Measurements from ENCODE around the gene ABTB2. TPM values are rescaled to one million over a fixed set of nuclear protein-coding genes. Genes with fewer than 3 reads are reported as not detected.
"Not testable (repeated sequence)": the region's sequence is repeated elsewhere in the genome, so short reads cannot be mapped to it uniquely, and the experiment has no call there.

Gene ABTB2
- total RNA-seq, 1 donor from 2014 or later, result 12.1 TPM

DNA sequence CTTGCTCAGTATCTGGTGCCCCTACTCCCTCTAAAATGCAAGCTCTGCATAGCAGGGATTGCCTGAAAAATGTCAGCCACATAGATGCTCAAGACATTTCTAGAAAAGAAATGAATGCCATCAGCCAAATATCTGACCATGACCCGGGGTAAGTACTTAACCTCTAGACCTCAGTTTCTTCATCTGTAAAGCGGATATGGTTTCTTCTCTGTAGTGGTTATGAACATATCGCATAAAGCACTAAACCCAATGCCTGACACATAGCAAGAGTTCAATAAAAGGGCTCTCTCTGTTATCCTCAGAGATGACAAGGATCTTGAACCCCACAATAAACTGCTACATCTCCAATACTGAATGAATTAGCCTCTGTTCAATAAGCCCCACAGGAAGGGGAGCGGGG, 122.6 kb downstream of the ABTB2 start:
- intact Hi-C loops (cut with micrococcal nuclease), result no loop called here
- ATAC-seq, result no peak

DNA sequence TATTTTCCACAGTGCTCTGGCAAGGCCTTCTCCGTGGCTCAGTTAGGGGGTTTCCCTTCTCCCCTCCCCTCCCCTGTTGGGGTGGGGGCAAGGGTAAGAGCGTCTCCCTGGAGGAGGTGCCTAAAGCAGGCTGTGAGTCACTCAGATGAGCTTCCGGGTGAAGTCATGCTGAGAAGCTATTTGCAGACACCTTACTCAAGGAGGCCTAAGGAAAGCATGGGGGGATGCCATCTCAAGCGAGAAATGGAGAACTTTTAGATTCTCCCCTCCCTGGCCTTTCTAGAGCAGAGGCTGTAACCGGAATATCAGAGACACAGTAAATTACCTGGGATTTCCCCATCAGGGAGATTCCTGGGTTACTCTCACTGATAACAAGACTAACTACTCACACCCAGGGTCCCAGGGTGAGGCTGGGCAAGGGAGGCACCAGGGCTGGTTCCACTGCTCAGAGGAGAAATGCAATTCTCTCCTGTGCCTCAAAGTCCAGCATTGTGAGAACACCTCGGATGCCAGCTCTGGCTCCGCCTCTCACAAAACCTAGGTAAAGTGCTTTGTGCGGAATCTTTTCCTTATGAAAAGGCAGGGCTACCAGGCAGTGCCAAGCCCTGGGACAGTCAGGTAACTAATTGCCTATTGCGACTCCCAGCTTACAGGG, 123.6 kb downstream of the ABTB2 start:
- peak; percentile 38 for ATAC-seq
- intact Hi-C loops (cut with micrococcal nuclease), result no loop called here
- DNase-seq, result no peak

More for the DNA sequence above, 122.6 kb downstream of the ABTB2 start:
- DNase-seq, result no peak

DNA sequence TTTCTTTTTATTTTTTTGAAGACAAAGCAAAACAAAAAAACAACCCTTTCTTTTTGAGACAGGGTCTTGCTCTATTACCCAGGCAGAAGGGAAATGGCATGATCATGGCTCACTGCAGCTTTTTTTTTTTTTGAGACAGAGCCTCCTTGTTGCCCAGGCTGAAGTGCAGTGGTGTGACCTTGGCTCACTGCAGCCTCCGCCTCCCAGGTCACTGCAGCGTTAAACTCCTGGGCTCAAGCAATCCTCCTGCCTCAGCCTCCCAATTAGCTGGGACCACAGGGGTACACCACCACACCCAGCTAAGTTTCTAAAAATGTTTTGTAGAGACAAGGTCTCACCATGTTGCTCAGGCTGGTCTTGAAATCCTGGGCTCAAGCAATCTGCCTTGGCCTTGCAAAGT, 124.6 kb downstream of the ABTB2 start:
- no peak for DNase-seq
- intact Hi-C loops (cut with micrococcal nuclease), result no loop called here
- ATAC-seq, result no peak

DNA sequence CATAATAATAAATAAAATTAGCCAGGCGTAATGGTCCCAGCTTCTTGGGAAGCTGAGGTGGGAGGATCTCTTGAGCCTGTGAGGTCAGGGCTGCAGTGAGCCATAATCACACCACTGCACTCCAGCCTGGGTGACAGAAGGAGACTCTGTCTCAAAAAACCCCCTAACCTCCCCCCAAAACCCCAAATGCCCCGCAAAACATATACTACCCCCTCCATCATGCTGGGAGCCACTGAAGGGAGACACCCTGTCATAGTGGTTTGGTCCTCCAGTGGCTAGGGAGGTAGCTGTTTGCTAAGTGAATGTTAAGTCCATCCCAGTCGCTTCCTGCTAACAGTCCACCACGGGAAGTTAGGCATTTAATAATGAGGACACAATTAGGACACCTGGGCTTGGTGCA, 125.0 kb downstream of the ABTB2 start:
- DNase-seq (no peak), ATAC-seq (no peak)
- intact Hi-C loops (cut with micrococcal nuclease), result no loop called here

DNA sequence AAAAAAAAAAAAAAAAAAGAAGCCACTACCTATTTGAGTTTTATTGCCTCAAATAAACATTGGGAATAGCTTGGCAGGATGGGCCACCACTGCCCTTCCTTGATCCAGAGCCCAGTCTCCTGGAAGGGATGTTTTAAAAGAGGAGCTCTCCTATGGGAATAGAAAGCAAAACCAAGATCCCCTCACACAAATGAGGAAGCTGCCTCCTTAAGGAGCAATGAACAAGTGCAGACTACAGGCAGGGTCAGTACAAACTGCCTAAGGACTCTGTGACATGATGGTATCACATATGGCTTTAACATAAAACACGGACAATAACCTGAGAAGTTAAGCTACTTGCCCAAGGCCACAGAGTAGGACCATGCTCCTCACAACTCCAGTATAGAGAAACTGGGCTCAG, 131.6 kb downstream of the ABTB2 start:
- DNase-seq (no peak), ATAC-seq (no peak)
- intact Hi-C loops (cut with micrococcal nuclease), result no loop called here

DNA sequence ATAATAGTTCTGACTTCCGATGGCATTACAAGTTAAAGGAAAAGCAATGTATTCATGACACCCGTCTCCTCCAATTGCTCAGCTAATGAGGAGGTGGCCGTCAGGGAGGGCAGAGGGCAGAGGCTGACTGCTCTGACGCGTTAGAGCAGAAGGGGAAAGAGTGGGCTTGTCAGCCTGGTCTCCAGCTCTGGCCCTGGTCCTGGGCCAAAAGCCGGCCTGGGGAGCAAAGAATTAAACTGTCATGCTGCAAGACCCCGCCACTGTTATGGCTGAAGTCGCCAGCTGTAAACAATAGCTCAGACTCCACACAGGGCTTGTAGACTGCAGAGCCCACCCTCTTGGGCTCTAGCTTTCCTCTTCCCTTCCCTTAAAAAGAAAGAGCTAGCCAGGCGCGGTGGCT, 132.7 kb downstream of the ABTB2 start:
- DNase-seq, result no peak
- no peak for ATAC-seq
- intact Hi-C loops (cut with micrococcal nuclease), result no loop called here

DNA sequence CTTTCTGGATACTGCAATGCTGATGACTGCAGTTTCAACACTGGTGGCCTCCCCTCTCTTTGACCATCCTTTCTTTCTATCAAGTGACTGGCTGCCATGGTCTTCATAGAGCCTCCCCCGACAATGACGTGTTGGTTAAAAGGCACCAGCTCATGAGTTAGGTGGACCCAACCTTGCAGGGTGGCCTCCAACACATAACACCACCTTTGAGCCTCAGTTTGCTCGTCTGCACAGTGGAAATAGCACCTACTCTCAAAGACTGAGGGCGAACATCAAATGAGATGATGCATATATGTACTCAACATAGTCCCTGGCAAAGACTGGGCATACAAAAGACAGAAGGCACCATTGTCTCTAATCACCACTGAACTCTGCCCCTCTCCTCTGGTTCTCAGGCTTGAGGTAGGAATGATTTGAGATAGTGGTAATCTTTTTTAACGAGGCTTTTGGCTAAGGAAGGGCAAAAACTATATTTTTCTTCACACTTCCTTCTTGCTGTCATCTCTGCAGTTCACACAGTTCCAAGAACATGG, 133.3 kb downstream of the ABTB2 start:
- intact Hi-C loops (cut with micrococcal nuclease), result no loop called here
- DNase-seq (no peak), ATAC-seq (no peak)

DNA sequence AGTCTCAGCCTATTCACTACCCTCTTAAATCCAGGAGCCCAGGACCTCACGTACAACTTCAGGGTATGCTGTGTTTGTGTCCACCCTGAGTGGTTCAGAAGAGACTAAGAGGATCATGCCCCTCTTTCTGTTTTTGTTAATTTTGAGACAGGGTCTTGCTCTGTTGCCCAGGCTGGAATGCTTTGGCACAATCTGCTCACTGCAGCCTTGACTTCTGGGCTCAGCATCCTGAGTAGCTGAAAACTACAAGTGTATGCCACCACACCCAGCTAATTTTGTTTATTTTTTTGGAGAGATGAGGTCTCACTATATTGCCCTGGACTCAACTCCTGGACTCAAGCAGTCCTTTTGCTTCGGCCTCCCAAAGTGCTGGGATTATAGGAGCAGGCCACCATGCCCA, 133.9 kb downstream of the ABTB2 start:
- DNase-seq (no peak), ATAC-seq (no peak)
- intact Hi-C loops (cut with micrococcal nuclease), result no loop called here

DNA sequence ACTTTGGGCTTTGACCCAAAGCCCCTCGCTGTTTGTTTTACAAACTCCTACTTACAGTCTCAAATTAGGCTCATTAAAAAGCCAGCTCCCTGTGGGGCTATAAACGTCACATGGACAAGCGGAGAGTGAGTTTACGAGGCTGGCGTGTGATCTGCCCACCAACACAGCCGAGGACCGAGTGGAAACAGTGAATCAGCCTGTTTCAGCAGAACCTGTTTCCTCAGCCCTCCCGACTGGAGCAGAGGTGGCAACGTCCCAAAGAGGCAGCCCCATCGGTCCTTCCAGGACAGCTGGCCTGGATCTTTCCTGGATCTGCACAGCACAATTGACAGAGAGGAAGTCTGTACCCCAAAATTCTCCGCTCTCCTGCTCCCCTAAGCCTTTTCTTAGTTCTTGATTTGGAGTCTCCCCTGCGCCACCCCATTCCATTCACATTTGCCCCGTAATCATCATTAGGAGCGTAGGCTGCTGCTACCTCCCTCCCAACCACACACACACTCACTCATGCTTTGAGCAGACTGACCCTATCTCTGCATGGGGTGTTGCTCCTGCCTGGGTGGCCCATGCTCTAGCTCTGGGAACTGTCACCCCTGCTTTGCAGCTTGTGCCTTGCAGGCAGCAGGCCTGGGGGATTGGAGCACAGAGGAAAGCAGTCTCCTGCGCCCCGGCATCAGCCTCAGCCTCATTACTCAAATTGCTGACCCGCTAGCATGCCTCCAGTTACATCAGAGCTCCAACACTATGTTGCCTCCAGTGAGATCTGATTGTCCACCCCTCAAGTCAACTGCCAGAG, 134.6 kb downstream of the ABTB2 start:
- DNase-seq (peak; percentile 67), ATAC-seq (peak; percentile 70)
- intact Hi-C loops (cut with micrococcal nuclease), result no loop called here

DNA sequence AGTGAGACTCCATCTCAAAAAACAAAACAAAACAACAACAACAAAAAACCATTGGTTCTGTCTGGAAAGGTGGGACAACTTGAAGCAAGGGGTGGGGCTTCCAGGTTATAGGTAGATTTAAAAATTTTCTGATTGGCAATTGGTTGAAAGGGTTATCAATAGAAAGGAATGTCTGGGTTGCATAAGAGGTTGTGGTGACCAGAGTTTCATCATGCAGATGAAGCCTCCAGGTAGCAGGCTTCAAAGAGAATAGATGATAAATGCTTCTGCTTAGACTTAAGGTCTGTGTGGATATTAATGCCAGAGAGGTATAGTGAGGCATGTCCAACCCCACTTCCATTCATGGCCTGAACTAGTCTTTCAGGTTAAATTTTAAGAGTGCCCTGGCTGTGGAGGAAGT, 135.8 kb downstream of the ABTB2 start:
- DNase-seq, result no peak
- intact Hi-C loops (cut with micrococcal nuclease), result no loop called here
- ATAC-seq, result no peak

DNA sequence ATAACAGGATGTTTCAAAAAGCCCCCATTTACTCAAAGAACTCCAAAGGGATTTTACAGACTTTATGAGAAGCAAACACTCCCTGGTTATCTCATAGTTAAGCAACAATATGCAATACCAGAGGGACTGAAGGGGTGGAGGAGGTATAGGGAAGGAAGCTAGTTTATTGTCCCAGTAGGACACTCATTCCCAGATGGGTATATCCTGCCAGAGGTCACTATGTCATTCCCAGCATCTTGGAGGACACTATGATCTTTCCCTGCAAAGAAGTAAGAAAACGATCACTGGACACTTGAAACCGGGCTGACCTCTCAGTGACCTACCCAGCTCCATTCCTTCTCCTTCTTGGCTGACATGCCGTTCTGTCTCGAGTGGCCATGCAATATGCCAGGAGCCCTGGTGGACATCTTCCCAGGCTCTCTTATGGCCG, 137.9 kb downstream of the ABTB2 start:
- ATAC-seq (peak; percentile 83), DNase-seq (peak; percentile 51)
- intact Hi-C loops (cut with micrococcal nuclease), result no loop called here

DNA sequence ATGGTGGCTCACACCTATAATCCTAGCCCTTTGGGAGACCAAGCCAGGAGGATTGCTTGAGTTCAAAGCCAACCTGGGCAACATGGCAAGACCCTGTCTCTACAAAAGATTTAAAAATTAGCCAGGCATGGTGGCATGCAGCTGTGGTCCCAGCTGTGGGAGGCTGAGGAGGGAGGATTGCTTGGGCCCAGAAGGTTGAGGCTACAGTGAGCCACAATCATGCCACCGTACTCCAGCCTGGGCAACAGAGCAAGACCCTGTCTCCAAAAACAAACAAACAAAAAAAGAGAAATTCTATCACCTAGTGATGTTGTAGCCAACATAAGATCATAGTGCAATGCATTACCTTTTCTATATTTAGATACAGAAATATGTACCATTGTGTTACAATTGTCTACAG, 138.5 kb downstream of the ABTB2 start:
- ATAC-seq (no peak), DNase-seq (no peak)
- intact Hi-C loops (cut with micrococcal nuclease), result no loop called here

DNA sequence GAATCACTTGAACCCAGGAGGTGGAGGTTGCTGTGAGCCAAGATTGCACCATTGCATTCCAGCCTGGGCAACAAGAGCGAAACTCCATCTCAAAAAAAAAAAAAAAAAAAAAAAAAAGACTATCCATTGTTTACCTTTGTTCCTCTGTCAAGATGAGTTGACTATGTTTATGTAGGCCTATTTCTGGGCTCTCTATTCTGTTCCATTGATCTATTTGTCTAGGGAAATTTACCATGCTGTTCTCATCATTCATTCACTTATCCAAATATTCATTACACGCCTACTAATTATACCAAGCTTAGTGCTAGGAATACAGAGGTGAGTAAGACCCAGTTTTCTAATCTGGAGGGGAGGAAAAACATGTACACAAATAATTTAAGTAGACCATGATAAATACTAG, 139.1 kb downstream of the ABTB2 start:
- DNase-seq; intact Hi-C loops (cut with micrococcal nuclease); ATAC-seq: not testable (repeated sequence)

DNA sequence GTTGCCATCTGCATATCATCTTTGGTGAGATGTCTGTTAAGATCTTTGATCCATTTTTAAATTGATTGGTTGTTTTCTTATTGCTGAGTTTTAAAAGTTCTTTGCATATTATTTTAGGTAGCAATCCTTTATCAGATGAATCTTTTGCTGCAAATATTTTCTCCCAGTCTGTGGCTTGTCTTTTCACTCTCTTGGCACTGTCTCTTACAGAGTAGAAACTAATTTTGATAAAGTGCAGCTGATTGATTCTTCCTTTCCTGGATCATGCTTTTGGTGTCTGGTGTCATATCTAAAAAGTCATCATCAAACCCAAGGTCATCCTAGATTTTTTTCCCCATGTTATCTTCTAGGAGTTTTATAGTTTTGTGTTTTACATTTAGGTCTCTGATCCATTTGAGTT, 139.7 kb downstream of the ABTB2 start:
- ATAC-seq (no peak), DNase-seq (no peak)
- intact Hi-C loops (cut with micrococcal nuclease), result no loop called here

DNA sequence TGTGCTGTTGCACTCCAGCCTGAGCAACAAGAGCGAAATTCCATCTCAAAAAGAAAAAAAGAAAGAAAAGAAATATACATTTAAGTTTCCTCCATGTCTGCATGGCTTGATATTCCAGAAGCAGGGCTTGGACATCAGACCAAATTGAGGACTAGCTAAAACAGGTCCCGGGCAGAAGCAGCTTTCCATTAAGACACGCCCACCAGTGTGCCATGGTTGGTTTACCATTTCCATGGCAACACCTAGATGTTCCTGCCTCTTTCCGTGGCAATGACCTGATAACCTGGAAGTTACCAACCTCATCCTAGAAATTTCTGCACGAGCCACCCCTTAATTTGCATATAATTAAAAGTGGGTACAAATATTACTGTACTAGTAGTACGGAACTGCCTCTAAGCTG, 141.1 kb downstream of the ABTB2 start:
- intact Hi-C loops (cut with micrococcal nuclease), result no loop called here
- DNase-seq (no peak), ATAC-seq (no peak)

DNA sequence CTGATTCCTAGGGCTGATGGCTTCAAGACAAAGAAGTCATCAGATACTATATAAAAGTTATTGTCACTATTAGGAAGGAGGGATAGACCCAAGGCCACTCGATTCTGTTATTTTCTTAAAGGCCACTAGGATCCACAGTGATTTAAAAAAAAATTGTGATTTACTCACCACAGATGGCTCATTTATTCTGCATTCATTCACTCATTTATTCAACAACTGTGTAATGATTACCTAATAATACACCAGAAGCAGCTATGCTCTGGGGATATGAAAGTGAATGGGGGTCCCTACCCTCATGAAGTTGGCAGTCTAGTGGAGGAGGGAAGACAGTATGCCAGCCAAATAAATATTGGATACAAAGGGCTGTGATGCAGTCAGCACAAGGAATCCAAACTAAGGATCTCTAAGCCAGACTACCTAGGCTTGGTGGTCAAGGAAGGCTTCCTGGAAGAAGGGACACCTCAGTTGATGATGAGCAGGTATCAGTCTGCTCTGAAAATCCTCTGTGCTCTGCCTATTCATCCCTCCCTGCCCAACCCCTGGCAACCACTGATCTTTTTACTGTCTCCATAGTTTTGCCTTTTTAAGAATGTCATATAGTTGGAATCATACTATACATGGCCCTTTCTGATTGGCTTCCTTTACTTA, 141.9 kb downstream of the ABTB2 start:
- intact Hi-C loops (cut with micrococcal nuclease), result no loop called here
- DNase-seq, result no peak
- no peak for ATAC-seq

DNA sequence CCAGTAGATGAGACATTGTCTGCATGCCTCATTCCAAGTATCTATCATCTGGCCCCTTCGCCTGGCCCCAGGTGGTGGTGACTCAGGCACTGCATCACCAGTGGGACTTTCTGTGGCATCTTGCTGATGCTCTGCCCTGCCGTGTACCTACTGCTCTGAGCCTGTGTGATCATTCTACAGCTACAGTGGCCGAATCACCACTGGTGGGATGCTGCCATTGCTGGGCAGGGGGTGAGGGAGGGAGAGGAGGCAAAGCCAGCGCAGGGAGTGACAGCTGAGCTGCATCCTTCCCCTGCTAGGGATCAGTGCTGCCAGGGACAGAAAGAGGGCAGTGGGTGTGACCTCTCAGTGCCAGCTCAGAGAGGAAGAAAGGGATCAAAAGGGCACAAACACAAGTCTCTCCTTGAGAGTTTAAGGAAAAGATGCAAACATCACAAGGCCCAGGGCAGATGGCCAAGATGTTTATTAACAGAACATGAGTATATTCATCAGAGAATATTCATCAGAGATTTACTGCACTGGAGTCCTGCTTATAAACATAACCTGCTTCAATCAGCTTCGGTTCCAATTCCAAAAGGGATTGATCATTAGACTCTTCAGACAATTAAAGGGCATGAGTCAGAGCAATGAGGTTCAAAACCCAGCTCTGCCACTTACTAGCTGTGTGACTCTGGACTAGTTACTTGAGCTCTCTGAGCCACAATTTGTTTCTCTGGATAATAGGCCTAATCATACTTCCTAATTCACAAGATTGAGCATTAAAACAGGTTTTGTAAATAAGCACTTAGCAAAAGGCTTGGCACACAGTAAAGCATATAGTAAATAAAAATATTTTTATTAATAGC, 142.6 kb downstream of the ABTB2 start:
- intact Hi-C loops (cut with micrococcal nuclease), result no loop called here
- no peak for ATAC-seq
- no peak for DNase-seq

DNA sequence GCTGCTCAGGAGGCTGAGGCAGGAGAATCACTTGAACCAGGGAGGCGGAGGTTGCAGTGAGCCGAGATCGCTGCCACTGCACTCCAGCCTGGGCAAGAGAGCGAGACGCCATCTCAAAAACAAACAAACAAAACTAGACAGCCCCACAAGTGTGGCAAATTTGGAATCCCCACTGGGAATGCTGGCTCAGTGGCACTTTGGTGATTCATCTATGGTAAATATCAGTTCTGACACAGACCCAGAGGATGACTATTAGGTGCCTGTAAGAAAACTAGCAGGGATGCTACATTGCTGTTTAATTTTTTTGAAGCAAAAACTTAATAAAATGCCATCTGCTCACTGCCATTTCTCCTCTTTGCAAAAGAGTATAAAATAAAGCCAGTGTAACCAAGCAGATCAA, 144.4 kb downstream of the ABTB2 start:
- intact Hi-C loops (cut with micrococcal nuclease), result no loop called here
- no peak for DNase-seq
- no peak for ATAC-seq

DNA sequence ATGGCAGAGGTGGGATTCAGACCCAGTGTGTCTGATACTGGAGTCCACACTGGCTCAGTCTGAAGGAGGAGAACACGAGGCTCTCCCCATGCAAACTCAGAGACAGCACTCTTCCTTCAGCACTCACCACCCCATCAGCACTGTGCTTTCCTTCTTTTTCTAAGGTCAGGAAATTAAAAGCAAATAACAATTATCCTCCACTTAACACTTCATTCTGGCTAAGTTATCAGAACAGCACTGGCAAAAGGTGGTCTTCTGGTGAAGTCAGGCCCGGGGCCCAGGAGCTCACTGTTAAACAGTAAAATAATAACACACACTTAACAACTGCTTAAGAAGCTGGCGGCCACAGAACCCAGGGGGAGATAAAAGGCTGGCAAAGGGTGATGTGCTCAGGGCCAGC, 145.2 kb downstream of the ABTB2 start:
- ATAC-seq, result no peak
- intact Hi-C loops (cut with micrococcal nuclease), result no loop called here
- DNase-seq, result no peak
